IPS-18c (cell line): ENCODE results near the gene CDK8.

ENCODE experiments used
- H3K4me3 ChIP-seq: 2 replicates; pipeline ENCODE4 v1.7.0; 2013; ENCODE audit warnings: low read depth, mild to moderate bottlenecking, low read length, moderate library complexity; ENCODE audit not compliant: insufficient read depth
- H3K9me3 ChIP-seq: one replicate; pipeline ENCODE4 v1.6.1; 2013; ENCODE audit warnings: mild to moderate bottlenecking, low read length, moderate library complexity; ENCODE audit not compliant: control insufficient read depth, insufficient read depth

The CDK8 gene

DNA sequence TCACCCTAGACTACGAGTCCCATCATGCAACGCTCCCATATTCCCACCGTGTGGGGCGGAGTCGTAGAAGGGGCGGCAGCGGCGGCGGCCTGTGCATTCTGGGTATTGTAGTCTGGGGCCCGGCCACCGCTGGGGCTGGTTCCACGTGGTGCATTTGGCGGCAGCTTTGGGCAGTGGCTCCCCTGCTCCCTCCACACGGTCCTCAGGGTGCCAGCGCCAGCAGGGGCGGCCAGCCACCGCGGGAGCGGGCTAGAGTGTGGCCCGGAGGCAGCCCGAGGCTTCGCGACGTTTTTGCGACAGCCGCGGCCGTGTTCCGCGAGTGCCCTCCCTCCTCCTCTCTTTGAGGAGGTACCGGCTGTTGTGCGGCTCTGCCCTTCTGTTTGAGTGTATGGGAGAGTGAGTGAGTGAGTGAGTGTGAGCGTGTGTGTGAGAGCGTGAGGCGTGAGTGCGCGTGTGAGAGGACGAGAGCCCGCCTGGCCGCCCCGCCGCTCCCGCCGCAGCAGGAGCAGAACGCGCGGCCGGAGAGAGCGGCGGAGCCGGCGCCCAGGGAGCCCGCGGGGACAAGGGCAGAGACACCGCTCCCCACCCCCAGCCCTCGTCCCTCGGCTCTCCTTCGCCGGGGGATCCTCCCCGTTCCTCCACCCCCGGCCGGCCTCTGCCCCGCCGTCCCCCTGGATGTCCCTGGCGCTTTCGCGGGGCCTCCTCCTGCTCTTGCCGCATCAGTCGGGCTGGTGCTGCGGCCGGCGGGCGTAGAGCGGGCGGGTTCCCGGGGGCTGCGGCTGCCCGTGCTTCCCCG lies at the start of gene CDK8:
Gene CDK8, plus strand, starts transcription at position 343 of the 796 bp plus-strand sequence. CDS start 513 bp downstream, outside the sequence.
- peak within 1 kb of the TSS; percentile 75 for H3K4me3 ChIP-seq
- H3K9me3 ChIP-seq: no peaks in the 10 kb centered on the region

DNA sequence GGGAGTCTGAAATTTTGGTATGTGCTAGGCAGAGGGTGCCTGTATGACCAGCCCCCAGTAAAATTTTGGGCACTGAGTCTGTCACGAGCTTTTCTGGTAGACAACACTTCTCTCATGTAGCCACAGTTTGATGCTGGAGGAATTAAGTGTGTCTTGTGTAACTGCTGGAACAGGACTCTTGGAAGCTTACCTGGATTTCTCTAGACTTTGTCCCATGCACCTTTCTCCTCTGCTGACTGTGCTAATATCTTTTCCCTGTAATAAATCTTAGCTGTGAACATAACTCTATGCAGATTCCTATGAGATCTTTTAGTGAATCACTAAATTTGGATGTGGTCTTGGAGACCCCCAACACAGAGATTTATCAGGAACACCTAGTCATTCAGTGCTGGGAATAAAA lies 45.6 kb upstream of the CDK8 start:
- no peak overlapping the region for H3K4me3 ChIP-seq
- no peaks in the 10 kb centered on the region for H3K9me3 ChIP-seq

DNA sequence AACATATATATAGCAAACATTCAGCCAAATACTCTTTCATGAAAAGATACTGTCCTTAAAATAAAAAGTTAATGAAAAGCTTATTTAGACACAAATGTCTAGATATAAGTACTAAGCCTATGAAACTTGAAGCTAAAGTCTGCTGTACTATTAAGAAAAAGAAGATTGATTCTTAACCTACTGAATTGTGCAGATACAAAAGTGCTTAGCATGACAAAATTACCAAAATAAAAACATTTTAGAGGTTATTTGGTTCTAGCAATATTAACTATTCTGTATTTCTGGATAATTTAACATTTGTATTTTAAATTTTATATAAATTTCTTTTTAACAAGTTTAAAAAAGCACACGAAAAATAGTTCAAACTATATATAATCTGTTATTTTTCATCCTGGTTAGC lies 40.6 kb upstream of the CDK8 start:
- Histone ChIP-seq H3K4me3 (no peak overlapping the region), H3K9me3 (no peaks in the 10 kb centered on the region)

DNA sequence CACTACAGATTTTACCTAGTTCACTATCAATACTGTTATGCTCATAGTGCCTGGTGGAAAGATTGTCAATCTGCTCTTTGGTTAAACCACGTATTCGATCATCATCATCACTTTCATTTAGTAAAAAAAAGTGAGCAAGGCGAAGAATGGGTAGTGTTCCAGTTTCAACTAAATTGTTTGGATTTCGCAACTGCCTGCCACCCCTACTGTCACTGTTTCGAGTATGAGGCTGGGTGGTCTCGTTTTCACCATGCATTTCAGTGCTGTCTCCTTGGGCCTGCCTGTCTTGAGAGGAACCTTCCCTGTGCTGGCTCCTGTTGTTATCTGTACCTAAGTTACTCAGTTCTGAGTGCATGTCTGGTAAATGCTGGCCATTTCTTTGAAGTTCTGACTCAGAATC lies 39.9 kb upstream of the CDK8 start:
- H3K9me3 ChIP-seq: no peaks in the 10 kb centered on the region
- H3K4me3 ChIP-seq: no peak overlapping the region

DNA sequence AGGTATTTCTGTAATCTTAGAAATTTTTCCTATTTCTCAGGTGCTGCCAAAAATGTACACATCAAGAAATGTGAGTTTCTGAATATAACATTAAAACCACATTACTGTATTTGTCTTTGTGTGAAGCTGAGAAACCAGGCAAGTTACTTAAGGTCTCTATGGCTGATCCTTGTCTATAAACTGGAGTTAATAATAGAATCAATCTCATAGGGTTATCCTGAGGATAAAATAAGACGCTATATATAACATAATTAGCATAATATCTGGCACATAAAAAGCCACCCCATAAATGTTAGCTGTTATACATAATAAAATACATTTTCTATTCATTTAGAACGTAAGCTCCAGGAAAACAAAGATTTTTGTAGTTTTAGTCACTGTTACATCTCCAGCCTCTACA lies 37.9 kb upstream of the CDK8 start:
- H3K4me3 ChIP-seq: no peak overlapping the region
- no peaks in the 10 kb centered on the region for H3K9me3 ChIP-seq

DNA sequence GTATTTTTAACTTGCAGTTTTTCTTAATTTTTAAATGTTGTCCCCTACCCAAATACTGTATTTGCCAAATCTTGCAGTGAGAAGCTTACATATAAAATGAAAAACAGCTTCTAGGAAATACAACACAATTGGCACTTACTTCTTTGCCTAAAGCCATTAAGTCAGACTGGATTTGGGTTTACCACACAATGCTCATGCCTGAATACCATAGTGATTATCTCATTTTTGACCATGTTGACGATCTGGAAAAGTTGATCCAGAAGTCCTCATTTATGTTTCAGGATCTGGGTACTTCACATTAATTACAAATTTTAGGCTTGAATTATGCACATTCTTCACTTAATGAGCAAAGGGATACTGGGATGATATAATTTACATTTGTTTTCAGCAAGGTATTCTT lies 34.2 kb upstream of the CDK8 start:
- no peak overlapping the region for H3K4me3 ChIP-seq
- H3K9me3 ChIP-seq: no peaks in the 10 kb centered on the region

DNA sequence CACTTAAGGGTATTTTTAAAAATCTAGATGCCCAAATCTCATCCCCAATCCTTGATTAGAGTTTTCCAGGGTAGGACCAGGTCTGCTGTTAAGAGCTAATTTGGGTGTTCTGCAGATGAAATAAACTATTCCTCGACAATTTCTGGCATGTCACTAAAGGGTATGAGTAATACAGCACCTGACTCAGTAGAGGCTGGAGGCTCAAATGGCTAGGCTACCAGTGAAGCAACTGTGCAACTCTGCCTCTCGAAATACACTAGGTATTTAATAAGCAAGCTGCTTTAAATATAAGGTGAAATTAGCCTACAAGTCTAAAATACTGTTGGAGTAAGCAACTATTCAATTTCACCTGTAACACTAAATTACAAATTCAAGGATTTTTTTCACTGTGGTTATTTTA lies 33.4 kb upstream of the CDK8 start:
- no peaks in the 10 kb centered on the region for H3K9me3 ChIP-seq
- H3K4me3 ChIP-seq: no peak overlapping the region

DNA sequence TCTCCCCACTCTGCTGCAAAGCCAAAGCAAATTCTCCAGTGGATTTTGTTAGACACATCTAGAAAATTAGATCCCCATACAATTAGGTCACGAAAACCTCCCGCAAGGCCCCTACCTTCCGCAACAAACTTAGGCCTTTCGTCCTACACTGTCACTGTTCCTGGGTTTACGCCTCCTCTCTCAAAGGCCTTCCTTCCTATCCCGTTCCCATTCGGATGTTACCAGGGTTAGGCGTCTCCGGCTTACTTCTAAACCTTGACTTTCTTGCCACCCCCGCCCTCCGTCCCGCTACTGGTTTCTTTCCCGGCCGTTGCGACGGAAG lies 32.6 kb upstream of the CDK8 start:
- peak overlapping the region; percentile 93 for H3K4me3 ChIP-seq
- no peaks in the 10 kb centered on the region for H3K9me3 ChIP-seq

DNA sequence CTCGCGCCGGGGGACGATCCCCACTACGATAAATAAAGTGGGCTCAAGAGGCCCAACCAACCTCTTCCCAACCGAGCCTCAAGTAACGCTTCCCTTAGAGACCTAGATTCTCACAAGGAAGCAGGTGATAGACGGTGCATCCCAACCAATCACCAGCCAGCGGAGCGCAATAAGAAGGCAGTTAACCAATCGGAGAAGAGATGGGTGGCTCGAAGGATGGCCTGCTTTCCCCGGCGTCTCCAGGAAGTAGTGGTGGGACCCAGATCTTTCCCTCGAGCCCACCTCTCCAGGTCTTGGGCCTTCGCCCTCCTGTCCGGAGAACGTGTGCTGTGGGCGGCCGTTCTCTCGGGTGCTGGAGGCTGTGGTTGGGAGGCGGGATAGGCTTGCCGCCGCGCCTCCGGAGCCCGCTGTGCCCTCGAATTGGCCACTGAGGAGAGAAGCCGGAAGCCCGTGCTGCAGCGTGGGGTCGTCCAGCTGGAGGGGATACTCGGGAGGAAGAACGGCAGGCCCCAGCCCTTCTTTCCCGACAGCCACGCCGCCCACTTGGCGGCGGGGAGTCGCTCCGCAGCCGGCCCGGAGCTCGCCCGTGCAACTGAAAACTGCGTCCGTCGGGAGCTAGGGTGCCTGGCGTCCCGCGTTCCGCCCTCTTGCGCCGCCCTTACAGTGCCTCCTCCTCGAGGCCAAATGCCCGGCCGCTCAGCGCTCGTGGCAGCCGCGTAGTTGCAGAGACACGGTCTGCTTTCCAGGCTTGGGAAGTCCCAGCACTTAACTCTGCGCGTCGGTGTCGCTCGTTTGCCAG lies 32.0 kb upstream of the CDK8 start, which contains the start of gene RNF6:
Gene RNF6, minus strand, starts transcription at position 594 of the 799 bp plus-strand sequence. CDS start 2,665 bp downstream, outside the sequence.
- Histone ChIP-seq H3K9me3 (no peaks in the 10 kb centered on the region), H3K4me3 (peak within 1 kb of the TSS; percentile 93)

DNA sequence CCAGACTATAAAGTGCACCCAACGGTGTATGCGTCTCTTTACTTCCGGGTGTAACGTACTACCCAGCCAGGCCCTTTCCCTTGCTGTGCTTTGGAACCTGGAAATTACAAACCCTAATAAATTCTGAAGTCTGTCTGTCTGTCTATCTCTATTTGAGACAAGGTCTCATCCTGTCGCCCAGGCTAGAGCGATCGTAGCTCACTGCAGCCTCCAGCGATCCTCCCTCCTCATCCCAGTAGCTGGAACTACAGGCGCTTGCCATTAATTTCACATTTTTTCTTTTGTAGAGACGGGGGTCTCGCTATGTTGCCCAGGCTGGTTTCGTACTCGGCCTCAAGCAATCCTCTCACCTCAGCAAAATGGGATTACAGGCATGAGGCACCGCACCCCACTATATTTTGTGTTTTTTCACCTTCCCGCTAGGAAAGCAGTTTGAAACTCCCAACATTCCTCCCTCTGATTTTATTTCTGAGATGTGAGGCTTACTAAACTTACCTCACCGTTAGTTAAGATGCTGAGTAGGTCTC lies 31.3 kb upstream of the CDK8 start:
- Histone ChIP-seq H3K4me3 (peak overlapping the region; percentile 93), H3K9me3 (no peaks in the 10 kb centered on the region)

DNA sequence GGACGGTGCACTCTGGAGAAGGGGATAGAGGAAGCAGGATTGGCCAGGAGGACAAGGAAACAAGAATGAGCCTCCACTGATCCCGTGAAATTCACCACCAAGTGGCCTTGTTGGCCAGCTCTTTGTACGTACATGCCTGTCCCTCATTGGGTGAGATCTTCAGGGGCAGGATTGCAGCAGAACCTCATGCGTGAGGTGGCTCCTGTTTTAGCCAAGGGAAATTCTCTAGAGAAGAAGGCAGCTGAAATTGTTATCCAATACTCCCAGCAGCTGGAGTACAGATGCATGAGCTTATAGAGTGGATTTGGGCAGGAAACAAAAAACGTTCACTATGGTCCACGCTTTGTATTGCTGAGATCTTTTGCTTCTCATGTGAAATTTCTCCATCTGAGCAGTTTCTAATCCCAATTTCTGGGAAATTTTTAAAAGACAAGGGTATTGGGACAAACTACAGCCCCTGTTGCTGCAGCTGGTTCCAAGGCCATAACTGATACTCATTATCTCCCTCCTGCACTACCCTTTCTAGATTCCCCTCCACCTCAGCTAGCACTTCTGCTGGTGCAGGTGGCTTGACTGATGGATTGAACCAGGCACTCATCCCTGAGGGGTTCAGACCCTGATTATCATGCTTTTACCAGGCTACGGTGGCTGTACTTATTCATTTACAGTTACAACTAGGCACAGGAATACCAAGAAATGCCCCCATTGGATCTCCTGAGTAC lies 27.9 kb upstream of the CDK8 start:
- Histone ChIP-seq H3K4me3 (no peak overlapping the region), H3K9me3 (no peaks in the 10 kb centered on the region)

DNA sequence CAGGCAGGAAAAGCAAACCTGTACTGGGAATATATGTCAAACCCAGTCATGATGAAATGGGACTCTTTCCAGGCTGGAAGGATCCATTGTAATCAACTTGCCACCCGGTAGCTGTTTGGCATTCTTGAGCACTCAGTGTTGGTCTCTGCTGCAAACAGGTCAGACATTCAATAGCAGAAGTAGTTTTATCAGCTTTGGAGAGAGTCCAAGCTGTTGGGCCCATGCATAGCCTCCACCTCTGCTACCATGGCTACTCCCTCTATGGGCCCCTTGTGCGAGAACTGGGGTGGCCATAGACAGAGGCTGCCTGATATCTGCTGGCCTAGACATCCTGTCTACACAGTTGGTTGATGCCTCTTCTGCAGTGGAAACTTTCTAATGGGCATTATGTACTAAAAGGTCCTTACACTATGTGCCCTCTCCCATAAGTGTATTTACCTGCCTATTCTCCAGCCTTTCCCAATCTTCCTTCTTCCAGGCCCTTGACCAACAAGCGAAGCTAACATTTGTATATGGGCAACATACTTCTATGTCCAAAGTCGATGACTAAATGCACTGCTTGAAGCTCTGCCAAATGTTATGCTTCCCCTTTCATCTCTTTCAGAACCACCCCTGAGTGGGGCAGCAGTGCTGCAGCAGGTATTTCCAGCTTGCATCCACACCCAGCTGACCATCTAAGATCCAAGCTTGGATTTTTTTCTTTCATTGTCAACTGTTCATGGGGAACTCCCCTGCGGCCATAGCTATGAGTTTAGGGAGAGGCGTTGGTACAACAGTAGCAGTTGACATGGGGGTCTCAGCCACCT lies 26.6 kb upstream of the CDK8 start:
- Histone ChIP-seq H3K9me3 (no peaks in the 10 kb centered on the region), H3K4me3 (no peak overlapping the region)

DNA sequence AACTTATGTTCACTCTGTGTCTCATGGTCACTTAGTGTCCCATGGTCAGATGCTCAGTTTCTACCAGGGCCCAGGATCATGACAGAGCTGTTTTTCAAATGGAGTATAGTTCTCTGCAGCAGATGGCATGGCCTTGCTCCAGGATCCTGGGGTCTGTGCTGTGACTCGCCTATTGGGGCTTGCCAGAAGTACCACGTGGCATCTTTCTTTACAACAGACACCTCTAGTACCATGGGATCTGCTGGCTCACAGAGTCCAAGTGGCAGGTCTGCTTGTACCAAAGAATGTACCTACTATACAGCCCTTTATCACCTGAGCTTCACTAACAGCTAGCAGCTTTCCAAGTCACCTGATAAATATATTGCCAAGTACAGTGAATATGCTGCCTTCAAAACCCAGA lies 25.8 kb upstream of the CDK8 start:
- Histone ChIP-seq H3K4me3 (no peak overlapping the region), H3K9me3 (no peaks in the 10 kb centered on the region)

DNA sequence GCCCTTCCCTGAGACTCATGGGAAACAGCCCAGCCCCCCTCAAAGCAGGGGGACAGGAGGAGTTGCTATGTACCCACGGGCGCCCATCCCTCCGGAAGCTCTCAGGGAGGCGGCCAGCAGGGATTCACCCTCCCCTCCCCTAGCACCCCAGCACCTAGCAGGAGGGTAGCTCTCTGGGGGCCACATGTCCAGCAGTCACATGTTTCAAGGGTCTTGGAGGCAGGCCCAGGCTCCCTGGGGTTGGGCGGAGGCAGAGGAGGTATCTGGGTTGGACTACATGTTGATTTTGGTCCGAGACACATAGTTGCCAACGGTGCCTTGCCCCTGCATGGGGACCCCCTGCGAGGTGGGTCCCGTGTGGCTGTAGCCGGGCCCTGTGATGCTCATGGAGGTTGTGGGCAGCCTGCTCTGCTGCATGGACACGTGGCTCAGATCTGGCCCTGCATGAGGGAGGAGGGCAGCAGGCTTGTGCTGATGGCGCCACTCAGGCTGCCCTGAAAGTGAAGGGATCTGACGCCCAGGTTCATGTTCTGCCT lies 24.8 kb upstream of the CDK8 start:
- H3K4me3 ChIP-seq: no peak overlapping the region
- no peaks in the 10 kb centered on the region for H3K9me3 ChIP-seq

DNA sequence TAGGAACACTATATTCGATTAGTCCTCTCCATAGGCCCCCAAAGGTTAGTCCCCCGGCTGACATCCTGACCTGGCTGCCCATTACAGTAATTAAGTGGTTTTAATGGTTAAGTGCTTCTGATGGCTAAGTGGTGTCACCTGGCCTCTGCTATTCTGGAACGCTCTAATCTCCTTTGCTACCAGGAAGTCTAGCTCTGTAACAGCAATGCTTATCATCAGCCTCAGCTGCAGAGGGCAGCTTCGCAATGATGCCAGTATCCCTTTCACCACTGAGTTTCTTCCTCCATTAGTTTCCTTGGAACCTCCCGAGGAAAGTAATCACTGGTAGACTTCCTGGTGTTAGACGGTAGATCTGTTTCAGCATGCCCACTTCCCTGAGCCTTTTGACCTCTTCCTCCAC lies 23.2 kb upstream of the CDK8 start:
- no peak overlapping the region for H3K4me3 ChIP-seq
- no peaks in the 10 kb centered on the region for H3K9me3 ChIP-seq

DNA sequence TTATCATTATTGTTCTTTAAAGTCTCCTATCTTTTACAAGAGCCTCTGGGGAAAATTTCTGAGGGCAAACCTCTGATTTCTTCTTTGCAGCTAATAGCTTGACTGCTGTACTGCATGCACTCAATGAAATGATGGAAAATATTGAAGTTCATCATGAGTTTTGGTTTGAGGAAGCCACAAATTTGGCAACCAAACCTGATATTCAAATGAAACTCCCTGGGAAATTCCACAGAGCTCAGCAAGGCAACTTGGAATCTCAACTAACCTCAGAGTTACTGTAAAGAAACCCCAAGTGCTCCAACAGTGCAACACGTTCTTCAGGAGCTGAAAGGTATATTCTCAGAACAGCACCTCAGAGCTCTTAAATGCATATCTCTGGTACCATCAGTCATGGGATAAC lies 17.6 kb upstream of the CDK8 start:
- Histone ChIP-seq H3K4me3 (no peak overlapping the region), H3K9me3 (no peaks in the 10 kb centered on the region)

DNA sequence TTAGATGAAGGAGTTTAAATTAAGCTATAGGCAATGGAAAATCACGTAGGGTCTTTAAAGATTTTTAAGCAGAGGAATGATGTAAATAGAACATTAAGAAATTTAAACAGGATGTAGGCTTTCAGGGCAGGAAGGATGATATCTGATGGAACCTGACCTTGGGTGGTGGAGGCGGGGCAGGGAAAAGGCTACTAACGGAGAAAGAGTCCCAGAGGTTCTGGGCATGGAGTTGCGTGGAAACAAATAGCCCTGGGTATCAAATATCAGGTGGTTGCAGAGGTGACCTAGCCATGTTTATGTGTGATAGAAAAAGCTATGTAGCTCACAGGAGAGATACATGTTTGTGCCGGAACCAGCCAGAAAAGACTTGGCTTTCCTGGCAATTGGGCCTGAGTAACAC lies 7.8 kb upstream of the CDK8 start:
- Histone ChIP-seq H3K9me3 (no peaks in the 10 kb centered on the region), H3K4me3 (no peak overlapping the region)
